ENCODE measurements around the gene OR7G1. TPM values are rescaled to one million over a fixed set of nuclear protein-coding genes. Genes with fewer than 3 reads are reported as not detected.
A peak's percentile ranks its signal among the peaks of the same experiment; 100 is the strongest.

Gene OR7G1
- polyA plus RNA-seq, 2 of the 4 experiments (the other 2 are of a cell fraction), result not detected

- no peak for FAIRE-seq
- Histone ChIP-seq H3K4me1 (no peaks in the 10 kb centered on the region), H3K4me3 (peak within 1 kb of the TSS; percentile 86), H3K4me2 (peak within 1 kb of the TSS; percentile 76), H3K9me3 (peaks cover 42% of the 10 kb centered on the region), H3K27ac (peak within 1 kb of the TSS; percentile 90 to 93)
- ChIA-PET POLR2A (no interaction called here), CTCF (no interaction called here)
- 2% methylated on average over 33 of the region's 43 CpGs for WGBS (ENCODE audit: missing lambda C conversion rate)
- ATAC-seq, result peak; percentile 99
- DNase-seq (ENCODE audit: low read depth in 1 of 2, low spot score in 1 of 2), result peak; percentile 73 to 91
- TF ChIP-seq HOXA7 (CRISPR knock-in tag; IDR thresholded peaks at IDR 0.05), result no peak
- no peak for TF ChIP-seq TFCP2L1 (CRISPR knock-in tag; IDR thresholded peaks at IDR 0.05)
- TF ChIP-seq CTCF (IDR thresholded peaks at IDR 0.05), result no peak
- TF ChIP-seq HOXB5 (CRISPR knock-in tag; IDR thresholded peaks at IDR 0.05), result no peak
- TF ChIP-seq CBX2 (IDR thresholded peaks at IDR 0.05; ENCODE audit: borderline replicate concordance, low read depth), result no peak
- TF ChIP-seq MAX (IDR thresholded peaks at IDR 0.05), result peak; percentile 69
- no peak for TF ChIP-seq RNF2 (IDR thresholded peaks at IDR 0.05; ENCODE audit: borderline replicate concordance, low read depth)
- TF ChIP-seq PBX3 (IDR thresholded peaks at IDR 0.05), result no peak
- TF ChIP-seq RAD21 (conservative IDR thresholded peaks at IDR 0.05 in 1 of 2, IDR thresholded peaks at IDR 0.05 in 1 of 2), result no peak
- no peak for TF ChIP-seq FOSL2 (IDR thresholded peaks at IDR 0.05)
- no peak for TF ChIP-seq FOSL2 (CRISPR knock-in tag; IDR thresholded peaks at IDR 0.05)
- TF ChIP-seq HEYL (CRISPR knock-in tag; IDR thresholded peaks at IDR 0.05), result no peak
- no peak for TF ChIP-seq TP53 (CRISPR knock-in tag; IDR thresholded peaks at IDR 0.05)
- TF ChIP-seq HOXB13 (CRISPR knock-in tag; IDR thresholded peaks at IDR 0.05; ENCODE audit: low read depth), result no peak
- TF ChIP-seq GATA3 (IDR thresholded peaks at IDR 0.05; ENCODE audit: borderline replicate concordance), result peak; percentile 45; the same call in 1 of the 2 replicates
- no peak for TF ChIP-seq EP300 (IDR thresholded peaks at IDR 0.05)
- no peak for TF ChIP-seq EHMT2 (IDR thresholded peaks at IDR 0.05; ENCODE audit: low read depth)
- TF ChIP-seq KDM1A (IDR thresholded peaks at IDR 0.05; ENCODE audit: low read depth), result no peak
- TF ChIP-seq SMC3 (IDR thresholded peaks at IDR 0.05), result no peak
- no peak for TF ChIP-seq EHF (CRISPR knock-in tag; IDR thresholded peaks at IDR 0.05)
- no peak for TF ChIP-seq FOSB (CRISPR knock-in tag; IDR thresholded peaks at IDR 0.05)
- TF ChIP-seq HMGXB4 (CRISPR knock-in tag; IDR thresholded peaks at IDR 0.05; ENCODE audit: borderline replicate concordance), result no peak
- TF ChIP-seq ZNF302 (CRISPR knock-in tag; IDR thresholded peaks at IDR 0.05), result no peak
- TF ChIP-seq CHD4 (IDR thresholded peaks at IDR 0.05; ENCODE audit: borderline replicate concordance), result no peak
- no peak for TF ChIP-seq MAZ (IDR thresholded peaks at IDR 0.05; ENCODE audit: borderline replicate concordance, low read depth, low read length)
- no peak for TF ChIP-seq JUNB (IDR thresholded peaks at IDR 0.05)
- TF ChIP-seq ZC3H11A (IDR thresholded peaks at IDR 0.05), result no peak
- TF ChIP-seq ZFP36 (IDR thresholded peaks at IDR 0.05; ENCODE audit: borderline replicate concordance, partially characterized antibody), result no peak
- peak; percentile 56 for TF ChIP-seq POLR2A (IDR thresholded peaks at IDR 0.05; ENCODE audit: low read length)
- TF ChIP-seq E2F6 (IDR thresholded peaks at IDR 0.05; ENCODE audit: borderline replicate concordance, low read depth), result 0 out of 2 replicates have a peak, but pooled peaks have one; percentile 43
- TF ChIP-seq HES2 (IDR thresholded peaks at IDR 0.05), result no peak
- no peak for TF ChIP-seq RARB (CRISPR knock-in tag; IDR thresholded peaks at IDR 0.05)
- no peak for TF ChIP-seq BHLHE40 (IDR thresholded peaks at IDR 0.05; ENCODE audit: low read depth, low read length)
- no peak for TF ChIP-seq ATOH8 (CRISPR knock-in tag; IDR thresholded peaks at IDR 0.05; ENCODE audit: low read depth)
- TF ChIP-seq NR3C1 (IDR thresholded peaks at IDR 0.05), result no peak
- TF ChIP-seq USF2 (IDR thresholded peaks at IDR 0.05), result 0 out of 2 replicates have a peak, but pooled peaks have one; percentile 20
Measured at GRCh38 chr19:9140159-9140874, 24.8 kb upstream of the OR7G1 start, which contains the start of gene ZNF317. ZNF317 (plus strand) TSS chr19:9140397; CDS start chr19:9156017, 15,620 bp downstream.

All from A549 (cell line).